ENCODE data around the gene IGF1R.

The IGF1R gene

GRCh38 chr15:98953968-98954367 lies 305.6 kb downstream of the IGF1R start:
- Histone ChIP-seq H3K36me3 (ENCODE audit: insufficient read depth, low read length) (peaks cover 6% of the 10 kb centered on the region; the same call in 1 of the 2 replicates), H3K79me2 (ENCODE audit: control insufficient read depth, insufficient read depth, low read length, unreplicated experiment) (no peaks in the 10 kb centered on the region), H3K4me1 (ENCODE audit: control insufficient read depth, insufficient read depth, low read length, unreplicated experiment) (no peaks in the 10 kb centered on the region), H3K4me3 (ENCODE audit: low read depth, low read length) (no peak overlapping the region), H2AFZ (ENCODE audit: low read length, unreplicated experiment) (no peak overlapping the region), H3K27ac (ENCODE audit: low read depth, low read length) (no peak overlapping the region), H3K27me3 (ENCODE audit: insufficient read depth, low read length) (no peaks in the 10 kb centered on the region)

- no peak overlapping the region for H2AFZ ChIP-seq (ENCODE audit: low read length, unreplicated experiment)
- H3K27ac ChIP-seq (ENCODE audit: low read depth, low read length) = no peak overlapping the region
- no peaks in the 10 kb centered on the region for H3K4me1 ChIP-seq (ENCODE audit: control insufficient read depth, insufficient read depth, low read length, unreplicated experiment)
- H3K79me2 ChIP-seq (ENCODE audit: control insufficient read depth, insufficient read depth, low read length, unreplicated experiment) = no peaks in the 10 kb centered on the region
- peaks cover 10% of the 10 kb centered on the region for H3K36me3 ChIP-seq (ENCODE audit: insufficient read depth, low read length)
- no peak overlapping the region for H3K4me3 ChIP-seq (ENCODE audit: low read depth, low read length)
- no peaks in the 10 kb centered on the region for H3K27me3 ChIP-seq (ENCODE audit: insufficient read depth, low read length)
Measured at GRCh38 chr15:98954411-98954810, 306.1 kb downstream of the IGF1R start.

- Histone ChIP-seq H3K79me2 (ENCODE audit: control insufficient read depth, insufficient read depth, low read length, unreplicated experiment) (no peaks in the 10 kb centered on the region), H3K4me1 (ENCODE audit: control insufficient read depth, insufficient read depth, low read length, unreplicated experiment) (no peaks in the 10 kb centered on the region), H3K36me3 (ENCODE audit: insufficient read depth, low read length) (peaks cover 15% of the 10 kb centered on the region), H3K27me3 (ENCODE audit: insufficient read depth, low read length) (no peaks in the 10 kb centered on the region), H3K27ac (ENCODE audit: low read depth, low read length) (no peak overlapping the region), H3K4me3 (ENCODE audit: low read depth, low read length) (no peak overlapping the region), H2AFZ (ENCODE audit: low read length, unreplicated experiment) (no peak overlapping the region)
Measured at GRCh38 chr15:98955331-98955730, 307.0 kb downstream of the IGF1R start.

- Histone ChIP-seq H3K27me3 (ENCODE audit: insufficient read depth, low read length) (no peaks in the 10 kb centered on the region), H3K4me3 (ENCODE audit: low read depth, low read length) (no peak overlapping the region), H3K79me2 (ENCODE audit: control insufficient read depth, insufficient read depth, low read length, unreplicated experiment) (no peaks in the 10 kb centered on the region), H3K36me3 (ENCODE audit: insufficient read depth, low read length) (peaks cover 23% of the 10 kb centered on the region), H3K4me1 (ENCODE audit: control insufficient read depth, insufficient read depth, low read length, unreplicated experiment) (no peaks in the 10 kb centered on the region), H2AFZ (ENCODE audit: low read length, unreplicated experiment) (no peak overlapping the region), H3K27ac (ENCODE audit: low read depth, low read length) (no peak overlapping the region)
Measured at GRCh38 chr15:98955961-98956723, 307.8 kb downstream of the IGF1R start.

DNA sequence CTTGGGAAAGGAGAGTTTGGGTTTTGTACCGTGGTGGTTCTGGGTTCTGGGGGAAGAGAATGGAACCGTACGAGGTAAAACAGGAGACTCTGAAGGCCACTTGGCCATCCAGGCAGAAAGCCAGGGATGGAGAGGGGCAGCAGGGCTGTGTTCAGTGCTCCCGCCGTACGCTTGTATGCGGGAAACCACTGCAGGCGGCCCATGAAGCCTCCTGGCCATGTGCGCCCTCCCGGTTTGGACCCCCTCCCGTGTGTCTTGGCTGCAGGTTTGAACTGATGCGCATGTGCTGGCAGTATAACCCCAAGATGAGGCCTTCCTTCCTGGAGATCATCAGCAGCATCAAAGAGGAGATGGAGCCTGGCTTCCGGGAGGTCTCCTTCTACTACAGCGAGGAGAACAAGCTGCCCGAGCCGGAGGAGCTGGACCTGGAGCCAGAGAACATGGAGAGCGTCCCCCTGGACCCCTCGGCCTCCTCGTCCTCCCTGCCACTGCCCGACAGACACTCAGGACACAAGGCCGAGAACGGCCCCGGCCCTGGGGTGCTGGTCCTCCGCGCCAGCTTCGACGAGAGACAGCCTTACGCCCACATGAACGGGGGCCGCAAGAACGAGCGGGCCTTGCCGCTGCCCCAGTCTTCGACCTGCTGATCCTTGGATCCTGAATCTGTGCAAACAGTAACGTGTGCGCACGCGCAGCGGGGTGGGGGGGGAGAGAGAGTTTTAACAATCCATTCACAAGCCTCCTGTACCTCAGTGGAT lies 308.6 kb downstream of the IGF1R start:
- Histone ChIP-seq H3K27ac (ENCODE audit: low read depth, low read length) (no peak overlapping the region), H3K79me2 (ENCODE audit: control insufficient read depth, insufficient read depth, low read length, unreplicated experiment) (no peaks in the 10 kb centered on the region), H3K4me3 (ENCODE audit: low read depth, low read length) (no peak overlapping the region), H2AFZ (ENCODE audit: low read length, unreplicated experiment) (no peak overlapping the region), H3K4me1 (ENCODE audit: control insufficient read depth, insufficient read depth, low read length, unreplicated experiment) (no peaks in the 10 kb centered on the region), H3K36me3 (ENCODE audit: insufficient read depth, low read length) (peaks cover 32% of the 10 kb centered on the region), H3K27me3 (ENCODE audit: insufficient read depth, low read length) (no peaks in the 10 kb centered on the region)

- Histone ChIP-seq H3K36me3 (ENCODE audit: insufficient read depth, low read length) (peaks cover 37% of the 10 kb centered on the region), H2AFZ (ENCODE audit: low read length, unreplicated experiment) (no peak overlapping the region), H3K4me3 (ENCODE audit: low read depth, low read length) (no peak overlapping the region), H3K27me3 (ENCODE audit: insufficient read depth, low read length) (no peaks in the 10 kb centered on the region), H3K4me1 (ENCODE audit: control insufficient read depth, insufficient read depth, low read length, unreplicated experiment) (no peaks in the 10 kb centered on the region), H3K27ac (ENCODE audit: low read depth, low read length) (no peak overlapping the region), H3K79me2 (ENCODE audit: control insufficient read depth, insufficient read depth, low read length, unreplicated experiment) (no peaks in the 10 kb centered on the region)
Measured at GRCh38 chr15:98957655-98958054, 309.3 kb downstream of the IGF1R start.

DNA sequence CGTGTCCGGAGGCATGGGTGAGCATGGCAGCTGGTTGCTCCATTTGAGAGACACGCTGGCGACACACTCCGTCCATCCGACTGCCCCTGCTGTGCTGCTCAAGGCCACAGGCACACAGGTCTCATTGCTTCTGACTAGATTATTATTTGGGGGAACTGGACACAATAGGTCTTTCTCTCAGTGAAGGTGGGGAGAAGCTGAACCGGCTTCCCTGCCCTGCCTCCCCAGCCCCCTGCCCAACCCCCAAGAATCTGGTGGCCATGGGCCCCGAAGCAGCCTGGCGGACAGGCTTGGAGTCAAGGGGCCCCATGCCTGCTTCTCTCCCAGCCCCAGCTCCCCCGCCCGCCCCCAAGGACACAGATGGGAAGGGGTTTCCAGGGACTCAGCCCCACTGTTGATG lies 309.7 kb downstream of the IGF1R start:
- H3K79me2 ChIP-seq (ENCODE audit: control insufficient read depth, insufficient read depth, low read length, unreplicated experiment) = no peaks in the 10 kb centered on the region
- no peaks in the 10 kb centered on the region for H3K4me1 ChIP-seq (ENCODE audit: control insufficient read depth, insufficient read depth, low read length, unreplicated experiment)
- no peak overlapping the region for H3K4me3 ChIP-seq (ENCODE audit: low read depth, low read length)
- H3K27me3 ChIP-seq (ENCODE audit: insufficient read depth, low read length) = no peaks in the 10 kb centered on the region
- no peak overlapping the region for H2AFZ ChIP-seq (ENCODE audit: low read length, unreplicated experiment)
- H3K36me3 ChIP-seq (ENCODE audit: insufficient read depth, low read length) = peaks cover 37% of the 10 kb centered on the region
- no peak overlapping the region for H3K27ac ChIP-seq (ENCODE audit: low read depth, low read length)

- Histone ChIP-seq H3K27ac (ENCODE audit: low read depth, low read length) (no peak overlapping the region), H3K4me3 (ENCODE audit: low read depth, low read length) (no peak overlapping the region), H3K4me1 (ENCODE audit: control insufficient read depth, insufficient read depth, low read length, unreplicated experiment) (no peaks in the 10 kb centered on the region), H3K36me3 (ENCODE audit: insufficient read depth, low read length) (peaks cover 39% of the 10 kb centered on the region), H3K79me2 (ENCODE audit: control insufficient read depth, insufficient read depth, low read length, unreplicated experiment) (no peaks in the 10 kb centered on the region), H3K27me3 (ENCODE audit: insufficient read depth, low read length) (no peaks in the 10 kb centered on the region), H2AFZ (ENCODE audit: low read length, unreplicated experiment) (no peak overlapping the region)
Measured at GRCh38 chr15:98958918-98959639, 310.7 kb downstream of the IGF1R start.

DNA sequence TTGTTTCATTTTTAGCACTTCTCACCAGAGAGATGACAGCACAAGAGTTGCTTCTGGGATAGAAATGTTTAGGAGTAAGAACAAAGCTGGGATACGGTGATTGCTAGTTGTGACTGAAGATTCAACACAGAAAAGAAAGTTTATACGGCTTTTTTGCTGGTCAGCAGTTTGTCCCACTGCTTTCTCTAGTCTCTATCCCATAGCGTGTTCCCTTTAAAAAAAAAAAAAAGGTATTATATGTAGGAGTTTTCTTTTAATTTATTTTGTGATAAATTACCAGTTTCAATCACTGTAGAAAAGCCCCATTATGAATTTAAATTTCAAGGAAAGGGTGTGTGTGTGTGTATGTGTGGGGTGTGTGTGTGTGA lies 311.3 kb downstream of the IGF1R start:
- no peaks in the 10 kb centered on the region for H3K27me3 ChIP-seq (ENCODE audit: insufficient read depth, low read length)
- no peak overlapping the region for H3K4me3 ChIP-seq (ENCODE audit: low read depth, low read length)
- H2AFZ ChIP-seq (ENCODE audit: low read length, unreplicated experiment) = no peak overlapping the region
- H3K79me2 ChIP-seq (ENCODE audit: control insufficient read depth, insufficient read depth, low read length, unreplicated experiment) = no peaks in the 10 kb centered on the region
- H3K36me3 ChIP-seq (ENCODE audit: insufficient read depth, low read length) = peaks cover 39% of the 10 kb centered on the region
- H3K27ac ChIP-seq (ENCODE audit: low read depth, low read length) = no peak overlapping the region
- no peaks in the 10 kb centered on the region for H3K4me1 ChIP-seq (ENCODE audit: control insufficient read depth, insufficient read depth, low read length, unreplicated experiment)

GRCh38 chr15:98960555-98961050 lies 312.3 kb downstream of the IGF1R start:
- Histone ChIP-seq H3K4me3 (ENCODE audit: low read depth, low read length) (no peak overlapping the region), H3K36me3 (ENCODE audit: insufficient read depth, low read length) (peaks cover 39% of the 10 kb centered on the region), H2AFZ (ENCODE audit: low read length, unreplicated experiment) (no peak overlapping the region), H3K27ac (ENCODE audit: low read depth, low read length) (no peak overlapping the region), H3K27me3 (ENCODE audit: insufficient read depth, low read length) (no peaks in the 10 kb centered on the region), H3K4me1 (ENCODE audit: control insufficient read depth, insufficient read depth, low read length, unreplicated experiment) (no peaks in the 10 kb centered on the region), H3K79me2 (ENCODE audit: control insufficient read depth, insufficient read depth, low read length, unreplicated experiment) (no peaks in the 10 kb centered on the region)
